NCI-H446 treated with DMSO at 0.1 percent for 48 hours (cell line): ENCODE measurements around the gene TRUB2.

Experiments used
- DNase-seq: peaks from one replicate; lab custom pipeline; 2025; lab: John Stamatoyannopoulos, UW

TRUB2 gene, protein sequence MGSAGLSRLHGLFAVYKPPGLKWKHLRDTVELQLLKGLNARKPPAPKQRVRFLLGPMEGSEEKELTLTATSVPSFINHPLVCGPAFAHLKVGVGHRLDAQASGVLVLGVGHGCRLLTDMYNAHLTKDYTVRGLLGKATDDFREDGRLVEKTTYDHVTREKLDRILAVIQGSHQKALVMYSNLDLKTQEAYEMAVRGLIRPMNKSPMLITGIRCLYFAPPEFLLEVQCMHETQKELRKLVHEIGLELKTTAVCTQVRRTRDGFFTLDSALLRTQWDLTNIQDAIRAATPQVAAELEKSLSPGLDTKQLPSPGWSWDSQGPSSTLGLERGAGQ

DNA sequence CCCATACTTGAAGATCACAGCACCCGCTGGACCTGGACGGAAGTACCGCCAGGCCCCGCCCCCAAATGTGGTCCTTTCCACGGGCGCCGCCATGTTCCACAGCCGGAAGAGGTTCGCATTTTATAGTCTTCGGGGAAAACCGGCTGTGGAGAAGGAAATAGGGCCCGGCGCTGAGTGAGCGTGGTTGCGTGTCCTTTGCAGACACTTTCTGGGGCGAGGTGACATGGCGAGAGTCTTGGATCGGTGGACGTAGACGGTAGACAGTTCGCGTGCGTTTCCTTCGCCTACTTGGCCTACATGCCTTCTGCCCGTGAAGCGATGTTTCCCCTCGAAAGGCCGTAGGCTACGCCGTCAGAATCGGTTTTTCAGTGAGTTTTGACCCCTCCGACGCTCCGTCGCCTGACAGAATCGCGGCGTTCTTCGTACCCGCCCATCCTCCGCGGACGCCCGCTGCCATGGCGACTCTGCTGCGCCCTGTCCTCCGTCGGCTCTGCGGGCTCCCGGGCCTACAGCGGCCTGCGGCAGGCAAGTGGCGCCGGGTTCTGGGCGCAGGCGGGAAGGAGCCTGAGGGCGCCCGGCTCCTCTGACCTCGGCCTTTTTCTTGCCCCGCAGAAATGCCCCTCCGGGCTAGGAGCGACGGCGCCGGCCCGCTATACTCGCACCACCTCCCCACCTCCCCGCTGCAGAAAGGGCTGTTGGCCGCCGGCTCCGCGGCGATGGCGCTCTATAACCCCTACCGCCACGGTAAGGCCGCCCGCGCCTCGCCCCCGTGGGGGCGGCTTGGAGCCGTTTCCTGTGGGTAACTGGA lies at the start of gene TRUB2, which contains the start of gene COQ4:
Gene TRUB2 (minus strand): TSS at position 44 of the 808 bp plus-strand sequence. CDS start 39 bp downstream, at position 5.
Gene COQ4 (plus strand): TSS at position 436 of the 808 bp plus-strand sequence. CDS start 20 bp downstream, at position 456.
- DNase-seq: peak; percentile 75

DNA sequence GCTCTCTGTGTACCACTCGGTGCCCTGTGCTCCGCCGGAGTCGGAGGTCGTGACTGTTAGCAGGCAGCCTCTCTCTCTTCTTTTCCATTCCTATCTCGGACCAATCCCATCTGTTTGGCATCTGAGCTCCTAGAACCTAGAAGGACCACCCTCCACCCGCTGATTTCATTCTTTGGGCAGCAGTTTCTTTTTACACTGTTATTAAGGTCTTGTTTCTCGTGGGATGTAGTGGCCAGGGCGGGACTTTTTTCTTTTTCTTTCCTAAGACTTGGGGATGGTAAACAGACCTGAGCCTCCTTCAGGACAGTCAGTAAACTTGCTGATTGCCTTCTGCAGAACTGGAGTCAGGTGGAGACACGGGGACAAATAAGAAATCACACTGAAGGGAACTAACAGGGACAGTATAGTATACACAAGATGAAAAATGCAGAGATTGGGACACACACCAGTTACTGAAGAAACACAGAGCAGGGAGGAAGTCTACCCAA lies 49.4 kb upstream of the TRUB2 start:
- DNase-seq: no peak

DNA sequence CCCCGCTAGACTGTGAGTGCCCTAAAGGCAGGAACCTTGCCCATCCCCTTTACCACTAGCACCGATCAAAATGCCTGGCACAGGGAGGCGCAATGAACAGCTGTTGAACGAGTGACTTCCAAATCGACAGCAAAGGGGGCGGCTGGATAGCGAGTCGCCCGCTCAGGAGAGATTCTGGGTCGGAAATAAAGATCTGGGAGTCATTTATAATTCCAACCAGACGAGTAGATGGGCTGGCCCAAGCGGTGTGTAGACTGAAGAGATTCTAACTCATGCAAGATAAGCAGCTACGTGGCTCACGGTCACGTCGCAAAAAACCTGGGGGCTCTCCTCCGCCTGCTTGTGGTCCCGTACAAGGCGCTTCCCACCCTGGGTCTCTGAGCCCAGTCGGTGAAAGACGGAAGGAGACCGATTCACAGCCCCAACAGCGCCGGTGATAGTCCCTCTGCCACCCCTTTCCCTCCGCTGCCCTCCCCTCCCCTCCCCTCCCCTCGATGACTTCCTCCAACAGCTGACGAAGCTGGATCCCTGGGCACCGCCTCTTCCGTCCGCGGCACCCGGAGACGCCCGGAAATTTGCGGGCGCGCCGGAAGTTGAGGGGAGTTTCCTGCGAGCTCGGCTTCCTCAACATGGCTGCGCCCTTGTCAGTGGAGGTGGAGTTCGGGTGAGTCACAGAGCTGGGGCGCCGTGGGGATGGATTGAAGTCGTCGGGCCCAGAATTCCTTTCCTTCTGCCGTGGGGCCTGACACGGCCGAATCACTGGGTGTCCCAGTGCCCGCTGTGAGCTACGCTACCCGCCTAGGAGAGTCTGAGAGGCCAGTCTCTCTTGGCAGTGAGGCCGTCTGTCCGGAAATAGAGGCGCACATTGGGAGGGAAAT lies 48.7 kb upstream of the TRUB2 start, which contains the start of gene URM1:
Gene URM1 (plus strand): TSS at position 623 of the 878 bp plus-strand sequence. CDS start 7 bp downstream, at position 630.
- DNase-seq: peak; percentile 74

DNA sequence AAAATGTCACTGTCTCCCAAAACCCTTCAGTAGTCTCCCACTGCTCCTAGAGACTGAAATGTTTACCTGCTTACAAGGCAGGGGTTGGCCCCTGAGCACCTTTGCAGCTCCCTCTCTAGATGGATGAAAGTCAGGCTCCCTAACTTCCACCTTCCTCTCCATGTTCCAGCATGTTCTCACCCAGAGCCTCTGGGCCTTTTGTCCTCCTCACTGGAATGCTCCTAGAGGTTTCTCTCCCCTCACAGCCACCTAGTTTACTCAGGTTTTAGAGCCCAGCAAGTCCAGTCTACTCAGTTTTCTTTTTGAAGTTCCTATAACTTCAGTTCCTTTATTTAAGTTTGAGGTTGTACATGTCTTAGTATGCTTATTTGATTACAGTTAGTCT lies 48.1 kb upstream of the TRUB2 start:
- DNase-seq: no peak

DNA sequence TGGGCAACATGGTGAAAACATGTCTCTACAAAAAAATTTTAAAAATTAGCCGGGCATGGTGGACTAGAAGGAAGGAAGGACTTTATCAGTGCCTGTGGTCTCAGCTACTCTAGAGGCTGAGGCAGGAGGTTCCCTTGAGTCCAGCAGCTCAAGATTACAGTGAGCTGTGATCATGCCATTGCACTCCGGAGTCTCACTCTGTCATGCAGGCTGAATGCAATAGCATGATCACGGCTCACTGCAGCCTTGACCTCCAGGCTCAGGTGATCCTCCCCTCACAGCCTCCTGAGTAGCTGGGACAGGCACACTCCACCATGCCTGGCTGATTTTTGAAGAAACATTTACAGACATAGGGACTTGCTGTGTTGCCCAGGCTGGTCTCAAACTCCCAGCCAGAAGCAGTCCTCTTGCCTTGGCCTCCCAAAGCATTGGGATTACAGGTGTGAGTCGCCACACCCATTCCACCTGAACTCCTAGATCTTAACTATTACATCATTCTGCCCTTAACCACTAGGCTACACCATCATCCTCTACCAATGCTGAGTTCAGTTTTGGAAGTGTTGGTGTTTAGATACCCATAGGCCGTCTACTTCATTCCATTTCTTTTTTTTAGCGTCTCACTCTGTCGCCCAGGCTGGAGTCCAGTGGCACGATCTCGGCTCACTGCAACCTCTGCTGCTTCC lies 46.9 kb upstream of the TRUB2 start:
- no peak for DNase-seq

DNA sequence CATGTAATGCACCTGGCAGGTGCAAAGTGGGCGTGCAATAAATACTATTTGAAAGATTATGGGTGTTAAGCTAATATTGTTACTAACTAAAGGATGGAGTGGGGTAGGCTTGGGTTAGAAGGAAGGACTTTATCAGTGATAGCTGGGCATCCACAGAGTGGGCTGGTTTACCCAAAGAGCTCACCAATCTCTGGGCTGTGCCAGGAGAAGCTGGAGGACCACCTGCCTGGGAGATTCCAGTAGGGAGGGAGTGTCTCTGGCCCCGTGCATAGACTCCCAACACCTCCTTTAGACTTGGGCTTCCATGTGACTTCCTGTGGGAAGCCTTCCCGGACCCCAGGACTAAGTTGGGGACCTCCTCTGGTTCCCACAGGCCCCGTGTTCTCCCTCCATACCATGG lies 43.3 kb upstream of the TRUB2 start:
- DNase-seq: no peak

DNA sequence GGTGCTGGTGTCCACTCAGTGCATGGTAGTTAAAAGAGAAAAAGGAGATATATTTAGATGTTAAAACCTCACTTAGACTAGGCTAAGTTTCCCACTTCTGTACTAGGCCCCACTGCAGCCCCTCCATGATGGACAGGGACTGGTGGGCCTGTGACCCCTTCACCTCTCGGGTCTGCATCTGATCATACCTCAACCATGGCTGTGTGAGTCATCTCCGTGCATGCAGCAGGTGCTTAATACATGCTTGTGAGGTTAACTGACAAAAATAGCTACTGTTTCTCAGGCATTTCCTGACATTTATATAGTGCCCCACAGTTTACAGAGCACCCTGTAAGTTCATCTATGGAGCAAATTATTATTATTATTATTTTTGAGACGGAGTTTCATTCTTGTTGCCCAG lies 40.5 kb upstream of the TRUB2 start:
- DNase-seq: no peak

DNA sequence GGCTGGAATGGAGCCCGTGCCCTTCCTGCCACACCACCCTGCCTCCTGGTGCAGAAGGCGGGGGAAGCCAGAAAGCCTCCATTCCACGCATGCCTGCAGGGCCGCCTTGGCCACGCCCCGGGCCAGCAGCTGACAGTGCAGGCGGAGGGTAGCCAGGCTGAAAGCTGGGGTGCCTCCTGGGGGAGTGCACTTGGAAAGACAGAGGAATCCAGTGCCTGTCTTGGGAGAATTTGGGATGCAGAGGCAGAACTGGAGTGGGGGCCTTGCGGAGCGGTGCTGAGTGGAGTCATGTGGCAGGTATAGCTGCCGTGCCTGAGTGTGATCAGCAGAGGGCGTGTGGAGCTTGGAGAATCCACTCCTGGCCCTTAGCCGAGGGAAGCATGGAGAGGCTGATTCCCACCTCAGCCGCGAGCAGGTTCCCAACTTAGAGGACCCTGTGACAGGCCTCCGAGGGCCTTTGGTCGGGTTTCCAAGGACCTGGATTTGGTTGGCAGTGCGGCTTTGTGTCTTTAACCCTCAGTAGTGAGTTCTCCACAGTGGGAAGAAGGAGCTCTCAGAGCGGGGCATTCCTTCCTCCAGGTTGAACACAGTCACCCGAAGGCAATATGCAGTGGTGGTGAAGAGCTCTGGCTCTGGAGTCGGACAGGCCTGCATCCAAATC lies 39.9 kb upstream of the TRUB2 start:
- DNase-seq: peak; percentile 14

DNA sequence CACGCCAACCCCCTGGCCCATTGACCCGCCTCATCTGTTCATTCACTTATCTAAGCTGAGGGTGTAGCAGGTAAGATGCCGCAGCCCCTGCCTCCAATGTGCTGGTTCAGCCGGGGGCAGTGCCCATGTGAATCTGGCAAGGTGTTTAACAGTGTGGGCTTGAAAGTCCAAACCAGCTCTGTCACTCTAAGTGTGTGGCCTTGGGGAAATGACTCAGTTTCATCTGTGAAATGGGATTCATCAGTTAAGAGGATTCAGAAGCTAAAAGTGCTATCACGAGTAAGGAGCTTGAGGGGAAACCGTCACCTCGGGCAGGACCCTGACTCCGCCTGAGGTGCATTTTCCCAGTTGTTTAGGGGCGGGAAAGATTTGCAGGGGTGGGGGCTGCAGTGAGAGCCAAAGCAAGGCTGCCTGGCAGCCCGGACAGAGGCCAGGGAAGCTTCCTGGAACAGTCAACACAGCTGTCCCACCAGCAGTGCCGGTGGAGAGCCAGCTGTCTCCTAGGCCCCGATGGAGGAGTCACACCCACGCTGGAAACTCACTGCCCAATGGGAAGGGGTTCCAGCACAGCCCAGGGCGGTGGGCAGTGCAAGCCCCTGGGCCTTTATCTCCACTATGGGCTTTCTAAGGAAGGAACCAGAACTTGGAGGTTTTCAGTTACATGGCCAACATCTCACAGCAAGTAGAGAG lies 39.2 kb upstream of the TRUB2 start:
- no peak for DNase-seq

DNA sequence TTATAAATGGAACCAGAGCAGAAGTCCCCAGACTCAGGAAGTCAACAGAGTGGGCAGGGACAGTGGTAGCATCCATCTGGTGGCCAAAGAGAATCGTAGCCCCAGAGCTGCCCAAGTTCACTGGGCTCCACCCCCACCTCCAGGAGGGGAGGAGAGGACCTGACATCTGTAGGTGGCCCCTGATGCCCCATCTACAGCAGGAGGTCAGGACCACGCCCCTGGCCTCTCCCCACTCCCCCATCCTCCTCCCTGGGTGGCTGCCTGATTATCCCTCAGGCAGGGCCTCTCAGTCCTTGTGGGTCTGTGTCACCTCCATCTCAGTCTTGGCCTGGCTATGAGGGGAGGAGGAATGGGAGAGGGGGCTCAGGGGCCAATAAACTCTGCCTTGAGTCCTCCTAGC lies 38.6 kb upstream of the TRUB2 start:
- DNase-seq: no peak

DNA sequence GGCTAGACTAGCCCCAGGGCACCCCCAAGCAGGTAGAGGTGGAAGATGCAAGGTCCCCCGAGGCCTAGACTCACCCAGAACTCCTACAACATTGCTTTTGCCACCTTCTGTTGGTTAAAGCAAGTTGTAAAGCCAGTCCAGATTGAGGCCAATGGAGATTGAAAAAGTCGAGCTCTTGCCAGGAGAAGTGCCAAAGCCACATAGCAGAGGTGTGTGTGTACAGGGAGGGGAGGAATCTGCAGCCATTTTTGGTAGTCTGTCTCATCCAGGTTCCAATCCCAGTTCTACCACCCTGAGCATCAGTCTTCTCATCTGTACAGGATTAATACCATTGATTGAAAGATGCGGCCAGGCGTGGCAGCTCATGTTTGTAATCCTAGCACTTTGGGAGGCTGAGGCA lies 36.6 kb upstream of the TRUB2 start:
- no peak for DNase-seq

DNA sequence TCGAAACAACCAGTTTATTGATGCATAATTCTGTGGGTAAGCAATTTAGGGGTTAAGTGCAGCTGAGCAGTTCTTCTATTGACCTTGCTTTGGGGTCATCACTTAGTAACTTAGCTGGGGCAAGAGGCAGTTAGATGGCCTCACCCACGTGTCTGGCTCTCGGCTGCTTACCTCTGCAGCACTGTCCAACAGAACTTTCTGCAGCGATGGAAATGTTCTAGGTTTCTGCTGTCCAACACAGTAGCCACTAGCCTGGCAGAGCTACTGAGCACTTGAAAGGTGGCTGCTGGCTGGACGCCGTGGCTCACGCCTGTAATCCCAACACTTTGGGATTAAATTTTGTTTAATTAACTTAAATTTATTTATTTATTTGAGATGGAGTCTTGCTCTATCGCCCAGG lies 35.8 kb upstream of the TRUB2 start:
- no peak for DNase-seq

DNA sequence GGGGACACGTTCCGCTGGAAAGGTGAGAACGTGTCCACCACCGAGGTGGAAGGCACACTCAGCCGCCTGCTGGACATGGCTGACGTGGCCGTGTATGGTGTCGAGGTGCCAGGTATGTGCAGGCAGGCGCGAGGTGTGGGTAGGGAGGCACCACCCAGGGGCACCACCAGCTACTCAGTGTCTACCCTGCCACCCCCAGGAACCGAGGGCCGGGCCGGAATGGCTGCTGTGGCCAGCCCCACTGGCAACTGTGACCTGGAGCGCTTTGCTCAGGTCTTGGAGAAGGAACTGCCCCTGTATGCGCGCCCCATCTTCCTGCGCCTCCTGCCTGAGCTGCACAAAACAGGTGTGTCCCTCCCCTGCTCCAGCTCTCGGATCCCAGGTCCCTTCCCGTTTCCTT lies 33.2 kb upstream of the TRUB2 start:
- DNase-seq: no peak

DNA sequence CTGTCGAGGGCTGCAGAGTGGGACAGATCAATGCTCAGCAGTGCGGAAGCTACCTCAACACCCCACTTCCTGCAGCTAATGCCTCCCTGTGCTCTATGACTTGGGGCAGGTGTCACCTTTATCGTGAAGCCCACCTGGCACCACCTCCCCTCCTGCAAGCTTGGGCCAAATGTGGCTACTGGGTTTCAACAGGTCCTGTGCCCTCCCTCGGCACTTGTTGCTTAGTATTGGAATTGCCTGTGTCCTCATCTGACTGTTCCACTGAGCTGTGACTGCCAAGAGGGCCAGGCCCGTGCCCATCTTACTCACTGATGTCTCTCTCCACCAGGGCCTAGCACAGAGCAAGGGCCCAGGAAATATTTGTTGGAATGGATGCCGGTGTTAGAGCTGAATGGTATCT lies 27.5 kb upstream of the TRUB2 start:
- DNase-seq: no peak

DNA sequence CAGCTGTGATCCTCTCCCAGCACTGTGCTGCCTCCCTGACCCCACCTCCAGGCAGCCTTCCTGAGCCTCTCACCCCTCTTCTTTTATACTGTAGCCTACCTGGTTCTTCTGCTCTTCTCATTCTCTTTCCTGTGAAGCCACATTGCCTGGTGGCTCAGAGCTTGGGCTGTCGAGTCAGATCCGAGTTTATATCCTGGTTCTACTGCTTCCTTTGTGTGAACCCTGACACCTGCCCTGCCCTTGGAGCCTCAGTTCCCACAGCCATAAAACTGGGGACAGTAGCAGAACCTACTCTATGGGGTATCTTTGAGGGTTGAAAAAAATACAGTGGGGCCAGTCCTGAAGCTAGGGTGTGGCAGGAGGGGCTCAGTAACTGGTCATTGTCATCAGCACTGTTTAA lies 26.9 kb upstream of the TRUB2 start:
- no peak for DNase-seq

DNA sequence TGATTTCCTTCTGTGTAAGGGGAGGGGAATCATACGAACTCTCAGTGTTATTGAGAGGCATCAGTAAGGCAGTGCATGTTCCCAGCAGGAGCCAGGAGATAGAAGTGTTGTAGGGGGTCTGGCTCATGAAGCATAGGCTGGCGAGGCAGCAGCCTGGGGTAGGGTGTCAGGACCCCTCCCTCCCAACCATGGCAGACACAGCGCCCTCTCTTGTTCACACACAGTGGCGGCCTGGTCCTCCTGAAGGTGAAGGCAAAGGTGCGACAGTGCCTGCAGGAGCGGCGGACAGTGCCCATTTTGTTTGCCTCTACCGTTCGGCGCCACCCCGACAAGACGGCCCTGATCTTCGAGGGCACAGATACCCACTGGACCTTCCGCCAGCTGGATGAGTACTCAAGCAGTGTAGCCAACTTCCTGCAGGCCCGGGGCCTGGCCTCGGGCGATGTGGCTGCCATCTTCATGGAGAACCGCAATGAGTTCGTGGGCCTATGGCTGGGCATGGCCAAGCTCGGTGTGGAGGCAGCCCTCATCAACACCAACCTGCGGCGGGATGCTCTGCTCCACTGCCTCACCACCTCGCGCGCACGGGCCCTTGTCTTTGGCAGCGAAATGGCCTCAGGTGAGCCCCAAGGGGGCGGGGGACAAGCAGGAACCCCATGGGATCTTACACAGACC lies 22.8 kb upstream of the TRUB2 start:
- DNase-seq: no peak

DNA sequence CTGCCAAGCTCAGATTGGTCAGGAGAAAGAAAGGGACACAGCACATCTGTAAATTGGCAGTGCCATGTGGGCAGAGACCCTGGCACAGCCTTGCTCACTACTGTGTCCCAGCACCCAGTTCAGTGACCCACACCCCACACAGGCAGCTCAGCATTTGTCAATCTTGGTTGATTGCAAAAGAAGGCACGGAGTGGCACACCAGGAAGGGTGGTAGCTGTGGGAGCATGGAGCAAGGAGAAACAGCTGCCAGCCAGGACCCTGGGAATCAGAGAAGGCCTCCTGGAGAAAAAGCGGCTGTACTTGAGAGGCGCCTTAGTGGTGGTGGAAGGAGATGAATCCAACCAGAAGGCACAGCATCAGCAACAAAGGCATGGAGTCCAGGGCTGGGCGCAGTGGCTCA lies 21.6 kb upstream of the TRUB2 start:
- DNase-seq: no peak

DNA sequence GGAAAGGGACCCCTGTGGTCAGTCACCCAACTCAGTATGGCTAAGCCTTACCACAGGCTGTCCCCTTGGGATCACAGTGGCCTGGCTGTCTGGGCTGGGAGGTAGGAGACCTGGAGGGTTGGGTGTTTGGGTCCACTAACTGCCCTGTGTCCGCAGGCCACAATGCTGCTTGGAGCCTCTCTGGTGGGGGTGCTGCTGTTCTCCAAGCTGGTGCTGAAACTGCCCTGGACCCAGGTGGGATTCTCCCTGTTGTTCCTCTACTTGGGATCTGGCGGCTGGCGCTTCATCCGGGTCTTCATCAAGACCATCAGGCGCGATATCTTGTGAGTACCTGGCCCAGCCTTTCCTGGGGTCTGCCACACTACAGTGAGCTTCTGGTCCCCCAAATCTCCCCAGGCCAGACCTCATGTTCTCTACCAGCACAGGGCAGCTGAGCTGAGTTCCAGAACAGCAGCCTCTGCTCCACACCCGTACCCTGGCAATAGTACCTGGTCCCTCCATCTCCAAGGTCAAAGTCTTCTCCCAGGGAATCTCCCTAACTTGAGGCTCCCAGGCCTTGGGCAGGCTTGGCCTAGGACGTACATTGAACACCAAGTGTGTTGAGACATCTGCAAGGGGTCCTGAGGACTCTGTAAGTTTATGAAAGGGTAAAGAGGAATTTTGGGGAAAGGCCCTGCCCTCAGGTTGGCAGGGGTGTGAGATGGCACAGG lies 20.9 kb upstream of the TRUB2 start:
- DNase-seq: no peak

DNA sequence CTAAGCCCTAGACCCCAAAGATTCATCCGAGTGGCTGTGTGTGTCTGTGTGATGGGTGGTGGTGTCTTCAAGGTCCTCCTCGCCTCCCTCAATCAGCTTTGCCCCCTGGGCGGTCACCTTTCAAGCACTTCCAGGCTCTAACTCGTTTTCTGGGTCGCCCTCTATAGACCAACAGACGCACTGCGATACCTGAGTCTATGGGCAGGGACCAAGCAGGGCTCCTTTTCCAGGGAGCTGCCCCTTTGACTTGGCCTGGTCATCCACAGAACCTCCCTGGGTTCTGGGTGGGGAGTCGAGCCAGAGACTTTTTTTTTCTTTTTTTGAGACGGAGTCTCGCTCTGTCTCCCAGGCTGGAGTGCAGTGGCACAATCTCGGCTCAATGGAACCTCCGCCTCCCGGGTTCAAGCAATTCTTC lies 19.2 kb upstream of the TRUB2 start:
- DNase-seq: no peak
